Measurements from ENCODE around the gene CDK15.

- TF ChIP-seq CTCF (conservative IDR thresholded peaks at IDR 0.05; ENCODE audit: low read depth in 2 of 2) (no peak), POLR2AphosphoS5 (IDR thresholded peaks at IDR 0.05; ENCODE audit: low read depth) (no peak), EZH2 (IDR thresholded peaks at IDR 0.05; ENCODE audit: low read depth, unreplicated experiment) (no peak), JUNB (IDR thresholded peaks at IDR 0.05; ENCODE audit: unreplicated experiment) (no peak)
Observed at GRCh38 chr2:201769666-201770373, 36.5 kb upstream of the CDK15 start.
